Measurements from ENCODE around the gene UACA.

The UACA gene

DNA sequence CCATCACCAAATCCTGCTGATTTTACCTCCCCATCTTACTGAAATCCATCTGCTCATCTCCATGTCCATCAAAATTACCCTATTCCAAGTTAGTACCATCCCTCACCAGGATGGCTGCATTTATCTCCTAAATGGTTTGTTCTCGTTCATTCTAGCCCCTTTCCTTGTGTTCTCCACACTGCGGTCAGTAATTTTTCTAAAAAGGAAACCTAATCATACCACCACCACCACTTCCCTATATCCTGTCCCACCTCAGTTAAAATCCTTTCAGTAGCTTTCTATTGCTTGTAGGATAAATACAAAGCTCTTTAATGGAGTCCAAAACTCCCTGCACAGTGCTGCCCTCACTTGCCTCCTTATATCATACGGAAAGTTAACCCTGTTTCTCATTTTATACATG, 51.1 kb downstream of the UACA start:
- no peak for DNase-seq (ENCODE audit: low read depth in 2 of 2)

DNA sequence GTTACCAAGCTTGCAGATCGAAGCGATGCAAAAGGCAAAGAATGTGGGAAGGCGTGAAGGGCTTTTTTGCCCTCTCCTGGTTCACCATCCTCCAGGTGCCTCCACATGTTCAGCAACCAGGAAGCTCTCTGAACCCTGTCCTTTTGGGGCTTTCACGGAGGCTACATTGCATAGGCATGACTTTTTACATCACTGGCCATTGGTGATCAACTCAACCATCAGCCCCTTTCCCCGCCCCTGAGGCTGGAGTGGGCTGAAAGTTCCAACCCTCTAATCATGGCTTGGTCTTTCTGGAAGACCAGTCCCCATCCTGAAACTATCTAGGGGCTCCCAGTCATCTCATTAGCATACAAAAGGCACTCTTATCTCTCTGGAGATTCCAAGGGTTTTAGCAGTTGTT, 52.6 kb downstream of the UACA start:
- no peak for DNase-seq (ENCODE audit: low read depth in 2 of 2)

GRCh38 chr15:70708839-70709238, 54.5 kb downstream of the UACA start:
- DNase-seq (ENCODE audit: low read depth in 2 of 2) = no peak

GRCh38 chr15:70707686-70708300, 55.6 kb downstream of the UACA start:
- DNase-seq (ENCODE audit: low read depth in 2 of 2) = no peak

DNA sequence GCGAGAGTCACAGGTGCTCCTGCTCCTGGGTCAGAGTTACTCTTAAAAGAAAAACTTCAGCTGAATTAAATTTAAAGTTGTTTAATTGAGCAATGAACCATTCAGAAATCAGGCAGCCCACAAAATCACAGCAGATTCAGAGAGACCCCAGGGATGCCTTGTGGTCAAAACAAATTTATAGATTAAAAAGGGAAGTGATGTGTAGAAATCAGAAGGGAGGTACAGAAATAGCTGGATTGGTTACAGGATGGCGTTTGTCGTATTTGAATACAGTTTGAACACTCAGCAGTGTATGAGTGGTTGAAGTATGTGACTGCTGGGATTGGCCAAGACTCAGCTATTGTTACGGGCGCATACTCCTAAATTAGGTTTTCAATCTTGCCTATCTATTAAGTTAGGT, 58.6 kb downstream of the UACA start:
- DNase-seq (ENCODE audit: low read depth in 2 of 2) = no peak

DNA sequence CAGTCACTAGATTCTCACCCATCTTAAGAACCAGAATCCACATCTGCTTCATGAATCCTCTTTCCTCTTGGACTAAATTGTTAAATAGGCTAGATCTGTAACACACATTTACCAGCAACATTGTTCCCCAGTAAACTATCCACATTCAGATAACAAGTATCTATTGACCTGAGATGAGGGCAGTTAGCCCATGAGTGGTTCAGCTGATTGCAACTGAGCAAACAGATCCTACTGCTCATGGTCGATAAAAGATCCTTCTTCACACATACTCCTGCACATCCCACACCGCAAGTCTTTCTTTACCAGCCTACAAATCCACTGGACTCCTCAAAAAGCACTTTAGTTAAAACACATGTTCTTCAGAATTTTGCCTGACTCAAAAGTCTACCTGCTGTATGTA, 59.2 kb downstream of the UACA start:
- DNase-seq (ENCODE audit: low read depth in 2 of 2) = no peak

DNA sequence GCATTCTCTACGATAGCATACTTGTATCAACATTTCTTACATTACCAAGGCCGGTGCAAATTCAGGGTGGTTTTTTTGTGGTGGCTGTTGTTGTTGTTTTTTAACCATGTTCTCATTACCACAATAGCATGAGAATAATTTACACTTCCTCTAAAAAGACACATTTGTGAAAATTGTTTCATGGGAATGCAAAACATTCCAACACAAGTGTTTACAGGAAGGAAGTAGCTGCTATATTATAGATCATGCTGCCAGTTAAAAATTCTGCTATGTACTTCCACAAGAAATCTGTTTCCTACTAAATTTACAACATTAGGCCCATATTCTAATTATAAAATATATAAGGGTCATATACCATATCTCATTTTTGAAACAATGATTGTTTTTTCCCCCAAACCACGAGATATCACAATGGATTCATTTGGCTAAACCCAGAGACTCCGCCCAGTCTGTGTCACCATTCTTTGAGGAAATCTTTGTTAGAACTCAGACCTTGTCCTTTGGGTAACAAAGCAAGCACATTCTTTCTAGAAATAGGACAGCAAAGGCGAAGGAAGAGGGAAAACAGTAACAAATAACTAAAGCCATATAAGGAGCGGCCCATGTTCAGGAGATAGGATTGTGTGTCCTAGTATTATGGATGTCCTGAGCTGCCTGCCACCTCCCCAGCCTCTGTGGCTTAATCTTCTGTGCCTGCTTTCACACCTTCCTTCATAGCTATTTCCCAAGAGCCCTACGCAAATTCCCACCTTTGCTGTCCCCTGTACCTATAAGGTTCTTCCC, 60.1 kb downstream of the UACA start:
- no peak for DNase-seq (ENCODE audit: low read depth in 2 of 2)

GRCh38 chr15:70702584-70702983, 60.8 kb downstream of the UACA start:
- DNase-seq (ENCODE audit: low read depth in 2 of 2) = no peak

- no peak for DNase-seq (ENCODE audit: low read depth in 2 of 2)
Observed at GRCh38 chr15:70701891-70702568, 61.3 kb downstream of the UACA start.

DNA sequence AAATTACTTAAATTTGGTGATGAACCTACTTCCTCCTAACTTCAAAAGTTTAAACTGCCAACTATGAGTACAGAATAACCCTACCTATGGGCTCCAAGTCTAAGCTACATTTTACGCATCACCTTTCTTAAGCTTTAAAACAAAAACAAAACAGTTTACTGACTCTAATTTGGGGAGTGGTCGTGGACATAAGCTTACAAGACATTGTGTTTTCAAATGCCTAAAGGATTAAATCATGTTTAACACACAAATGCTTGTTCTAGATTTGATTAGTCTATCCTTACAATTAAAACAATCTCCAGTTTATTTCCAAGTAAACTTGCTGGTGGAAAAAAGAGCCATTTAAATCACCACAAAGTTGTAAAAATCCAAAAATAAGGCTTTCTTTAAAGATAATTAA, 62.2 kb downstream of the UACA start:
- no peak for DNase-seq (ENCODE audit: low read depth in 2 of 2)

GRCh38 chr15:70699890-70700289, 63.5 kb downstream of the UACA start:
- DNase-seq (ENCODE audit: low read depth in 2 of 2) = no peak

GRCh38 chr15:70698836-70699390, 64.4 kb downstream of the UACA start:
- no peak for DNase-seq (ENCODE audit: low read depth in 2 of 2)

GRCh38 chr15:70698426-70698825, 64.9 kb downstream of the UACA start:
- no peak for DNase-seq (ENCODE audit: low read depth in 2 of 2)

DNA sequence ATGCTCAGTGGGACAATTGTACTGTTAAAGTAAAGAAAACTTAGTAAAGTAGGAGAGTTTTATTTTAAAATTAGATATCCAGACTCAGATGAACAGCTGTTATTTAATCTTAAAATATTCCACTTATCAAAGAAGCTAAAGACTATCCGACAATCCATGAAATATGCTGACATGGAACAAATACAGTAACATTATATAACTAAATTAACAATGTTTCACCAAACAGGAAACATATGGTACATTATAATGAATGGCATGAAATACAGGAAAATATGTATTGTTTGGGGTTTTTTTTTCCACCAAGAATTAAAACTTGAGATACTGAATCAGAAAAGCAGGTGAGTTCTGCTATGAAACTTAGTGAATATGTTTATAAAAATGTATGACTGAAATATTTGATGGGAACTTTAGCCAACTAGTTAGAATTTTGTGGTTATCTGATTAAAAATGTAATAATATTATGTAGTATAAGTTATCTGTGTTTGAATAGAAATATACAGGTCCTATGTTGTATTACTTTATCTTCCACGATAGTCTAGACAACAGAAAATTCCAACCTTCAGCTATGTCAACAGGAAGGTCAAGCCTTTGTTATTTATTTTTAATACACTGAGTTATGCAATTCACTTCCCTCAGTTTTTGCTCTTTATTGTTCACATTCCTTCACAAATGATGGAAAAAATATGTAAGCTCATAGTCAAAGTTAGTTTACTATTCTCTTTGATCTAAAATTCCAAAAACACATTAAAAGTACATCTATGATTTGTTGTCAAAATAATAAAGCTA, 72.7 kb downstream of the UACA start:
- DNase-seq (ENCODE audit: low read depth in 2 of 2) = no peak

DNA sequence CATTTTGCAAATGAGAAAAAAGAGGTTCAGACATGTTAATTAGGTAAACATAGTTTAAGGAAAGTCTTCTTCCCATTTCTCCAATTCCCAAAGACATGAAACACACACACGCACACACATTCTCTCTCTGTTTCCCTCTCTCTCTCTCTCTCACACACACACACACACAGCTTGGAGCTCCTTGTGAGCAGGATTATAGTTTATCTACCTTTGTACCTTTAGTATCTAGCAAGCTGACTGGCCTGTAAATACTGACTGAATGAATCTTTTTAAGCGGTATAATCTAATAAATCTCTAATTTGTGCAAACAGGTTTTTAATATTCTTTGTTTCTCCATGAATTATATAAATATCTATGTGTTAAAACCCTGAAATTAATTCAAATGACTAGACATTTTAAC, 73.3 kb downstream of the UACA start:
- no peak for DNase-seq (ENCODE audit: low read depth in 2 of 2)

- DNase-seq (ENCODE audit: low read depth in 2 of 2) = no peak
Observed at GRCh38 chr15:70687482-70687881, 75.9 kb downstream of the UACA start.

DNA sequence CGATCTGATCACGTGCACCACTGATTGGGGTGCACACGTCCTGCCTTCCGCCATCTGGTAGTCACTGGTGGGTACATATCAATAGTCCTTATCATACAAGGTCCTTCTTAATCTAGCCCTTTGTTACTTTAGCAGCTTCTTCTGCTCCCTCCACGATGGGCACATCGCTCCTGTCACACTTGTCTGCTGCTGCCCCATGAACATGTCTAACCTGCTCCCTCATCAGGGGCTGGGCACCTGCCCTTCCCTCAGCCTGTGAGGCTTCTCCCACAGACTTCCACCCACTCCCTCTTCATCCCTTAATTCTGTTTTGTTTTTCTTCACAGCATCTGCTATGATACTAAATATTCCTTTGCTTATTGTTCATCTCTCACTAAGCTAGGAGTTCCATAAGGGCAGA, 82.5 kb downstream of the UACA start:
- no peak for DNase-seq (ENCODE audit: low read depth in 2 of 2)

- no peak for DNase-seq (ENCODE audit: low read depth in 2 of 2)
Observed at GRCh38 chr15:70679919-70680231, 83.5 kb downstream of the UACA start.

DNA sequence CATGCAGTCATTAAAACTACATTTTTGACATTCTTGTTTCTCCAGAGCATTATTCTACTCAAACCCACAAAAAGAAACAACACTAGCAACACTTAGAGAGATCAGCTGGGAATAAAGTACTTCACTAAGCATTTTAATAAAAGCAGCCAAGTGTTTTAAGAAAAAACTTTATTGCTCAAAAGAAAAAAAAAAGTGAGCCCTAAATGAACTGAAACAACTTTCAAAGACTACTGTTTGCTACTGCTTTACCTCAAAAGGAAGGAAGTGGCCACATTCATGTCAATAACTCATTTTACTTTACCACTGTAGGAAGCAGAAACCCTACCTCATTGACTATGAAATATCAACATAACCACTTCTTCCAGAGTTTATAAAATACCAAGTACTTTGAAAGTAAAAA, 91.3 kb downstream of the UACA start:
- DNase-seq (ENCODE audit: low read depth in 2 of 2) = no peak

- DNase-seq (ENCODE audit: low read depth in 2 of 2) = no peak
Observed at GRCh38 chr15:70670680-70671079, 92.7 kb downstream of the UACA start.

DNA sequence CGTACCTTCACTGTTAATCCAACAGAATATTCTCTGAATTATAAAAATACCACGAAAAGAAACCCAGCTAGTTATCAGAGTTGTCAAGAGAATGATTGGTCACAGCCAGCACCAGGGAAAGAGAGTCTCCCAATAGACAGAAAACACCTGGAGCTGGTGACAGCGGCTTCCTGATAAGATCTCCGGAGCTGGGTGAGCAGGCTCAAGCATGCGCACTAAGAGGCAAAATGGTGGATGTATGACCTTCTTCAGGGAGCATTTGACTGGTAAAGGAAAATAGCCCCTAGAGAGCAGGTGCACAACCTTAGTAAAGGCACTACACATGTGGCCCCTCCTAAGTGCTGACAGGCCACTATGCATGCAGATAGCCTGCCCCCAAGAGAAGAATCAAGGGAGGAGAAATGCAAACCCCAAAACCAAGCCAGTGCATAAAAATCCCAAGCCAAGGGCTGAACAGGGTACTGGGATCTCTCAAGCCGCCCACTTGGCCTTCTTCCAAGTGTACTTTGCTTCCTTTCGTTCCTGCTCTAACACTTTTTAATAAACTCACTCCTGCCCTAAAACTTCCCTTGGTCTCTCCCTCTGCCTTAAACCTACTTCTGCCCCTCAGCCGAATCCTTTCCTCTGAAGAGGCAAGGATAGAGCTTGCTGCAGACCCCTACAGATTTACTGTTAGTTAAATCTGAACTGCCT, 93.2 kb downstream of the UACA start:
- DNase-seq (ENCODE audit: low read depth in 2 of 2) = no peak

All from stimulated activated CD8-positive, alpha-beta memory T cell treated with anti-CD3 and anti-CD28 coated beads, Interleukin-2, amount 100 ng/mL, for 48 hours (primary cell).